Lower leg skin (tissue), 3 donors: ENCODE measurements around the gene PIP.
"Not testable (repeated sequence)": the region's sequence is repeated elsewhere in the genome, so short reads cannot be mapped to it uniquely, and the experiment has no call there.

Experiments
- POLR2A ChIP-seq, 2 donors: fragments of 450-650 bp; IDR thresholded peaks; one replicate each; pipeline ENCODE4 v1.6.1; 2016 to 2017; ENCODE audit warnings: antibody characterized with exemption in 2 of 2, mild to moderate bottlenecking in 1 of 2, moderate library complexity in 1 of 2
- TF ChIP-seq, protein P1 (sequence below), 3 donors: fragments of 450-650 bp; IDR thresholded peaks; one replicate each; pipeline ENCODE4 v1.5.1; 2016; ENCODE audit warnings: antibody characterized with exemption in 3 of 3, mild to moderate bottlenecking in 3 of 3, moderate library complexity in 2 of 3

DNA sequence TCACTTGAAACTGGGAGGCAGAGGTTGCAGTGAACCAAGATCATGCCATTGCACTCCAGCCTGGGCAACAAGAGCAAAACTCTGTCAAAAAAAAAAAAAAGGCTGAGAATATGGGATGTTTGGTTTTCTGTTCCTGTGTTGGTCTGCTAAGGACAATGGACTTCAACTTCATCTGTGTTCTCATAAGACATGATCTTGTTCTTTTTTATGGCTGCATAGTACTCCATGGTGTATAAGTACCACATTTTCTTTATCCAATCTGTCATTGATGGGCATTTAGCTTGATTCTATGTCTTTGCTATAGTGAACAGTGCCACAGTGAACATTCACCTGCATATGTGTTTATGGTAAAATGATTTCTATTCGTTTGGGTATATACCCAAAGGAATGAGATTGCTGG is 32.3 kb upstream of the PIP start:
- TF ChIP-seq, protein P1, sequence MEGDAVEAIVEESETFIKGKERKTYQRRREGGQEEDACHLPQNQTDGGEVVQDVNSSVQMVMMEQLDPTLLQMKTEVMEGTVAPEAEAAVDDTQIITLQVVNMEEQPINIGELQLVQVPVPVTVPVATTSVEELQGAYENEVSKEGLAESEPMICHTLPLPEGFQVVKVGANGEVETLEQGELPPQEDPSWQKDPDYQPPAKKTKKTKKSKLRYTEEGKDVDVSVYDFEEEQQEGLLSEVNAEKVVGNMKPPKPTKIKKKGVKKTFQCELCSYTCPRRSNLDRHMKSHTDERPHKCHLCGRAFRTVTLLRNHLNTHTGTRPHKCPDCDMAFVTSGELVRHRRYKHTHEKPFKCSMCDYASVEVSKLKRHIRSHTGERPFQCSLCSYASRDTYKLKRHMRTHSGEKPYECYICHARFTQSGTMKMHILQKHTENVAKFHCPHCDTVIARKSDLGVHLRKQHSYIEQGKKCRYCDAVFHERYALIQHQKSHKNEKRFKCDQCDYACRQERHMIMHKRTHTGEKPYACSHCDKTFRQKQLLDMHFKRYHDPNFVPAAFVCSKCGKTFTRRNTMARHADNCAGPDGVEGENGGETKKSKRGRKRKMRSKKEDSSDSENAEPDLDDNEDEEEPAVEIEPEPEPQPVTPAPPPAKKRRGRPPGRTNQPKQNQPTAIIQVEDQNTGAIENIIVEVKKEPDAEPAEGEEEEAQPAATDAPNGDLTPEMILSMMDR (IDR thresholded peaks at IDR 0.05): not testable (repeated sequence)
- not testable (repeated sequence) for TF ChIP-seq POLR2A (IDR thresholded peaks at IDR 0.05)
